ENCODE data around the gene TCF19.
"Not testable (repeated sequence)": the region's sequence is repeated elsewhere in the genome, so short reads cannot be mapped to it uniquely, and the experiment has no call there.

Gene TCF19

GRCh38 chr6:31186052-31186734, 27.8 kb downstream of the TCF19 start:
- DNase-seq = no peak

GRCh38 chr6:31187780-31188194, 29.4 kb downstream of the TCF19 start:
- DNase-seq = no peak

- DNase-seq = not testable (repeated sequence)
Measured at GRCh38 chr6:31189223-31189622, 30.8 kb downstream of the TCF19 start.

- no peak for DNase-seq
Measured at GRCh38 chr6:31190488-31190887, 32.1 kb downstream of the TCF19 start.

- DNase-seq = peak; percentile 76
Measured at GRCh38 chr6:31192431-31193105, 34.2 kb downstream of the TCF19 start.

GRCh38 chr6:31193206-31193605, 34.8 kb downstream of the TCF19 start:
- no peak for DNase-seq

- no peak for DNase-seq
Measured at GRCh38 chr6:31194061-31194834, 35.9 kb downstream of the TCF19 start.

- DNase-seq = not testable (repeated sequence)
Measured at GRCh38 chr6:31195308-31195979, 37.1 kb downstream of the TCF19 start.

- DNase-seq = not testable (repeated sequence)
Measured at GRCh38 chr6:31196251-31197022, 38.0 kb downstream of the TCF19 start.

- peak; percentile 65 for DNase-seq
Measured at GRCh38 chr6:31197559-31198305, 39.3 kb downstream of the TCF19 start.

- not testable (repeated sequence) for DNase-seq
Measured at GRCh38 chr6:31199105-31199452, 40.7 kb downstream of the TCF19 start.

- DNase-seq = no peak
Measured at GRCh38 chr6:31202259-31203166, 44.1 kb downstream of the TCF19 start.

- DNase-seq = peak; percentile 68
Measured at GRCh38 chr6:31203345-31203979, 45.1 kb downstream of the TCF19 start.

GRCh38 chr6:31204751-31205145, 46.4 kb downstream of the TCF19 start:
- peak; percentile 12 for DNase-seq

- no peak for DNase-seq
Measured at GRCh38 chr6:31205638-31206037, 47.2 kb downstream of the TCF19 start.

- DNase-seq = no peak
Measured at GRCh38 chr6:31208506-31208905, 50.1 kb downstream of the TCF19 start.

GRCh38 chr6:31209137-31209536, 50.7 kb downstream of the TCF19 start:
- DNase-seq = no peak

GRCh38 chr6:31210123-31210522, 51.7 kb downstream of the TCF19 start:
- no peak for DNase-seq

- DNase-seq = no peak
Measured at GRCh38 chr6:31210741-31211532, 52.5 kb downstream of the TCF19 start.
